ENCODE measurements around the gene PRM1.
"Not testable (repeated sequence)": the region's sequence is repeated elsewhere in the genome, so short reads cannot be mapped to it uniquely, and the experiment has no call there.

The PRM1 gene

GRCh38 chr16:11291091-11291703, 10.1 kb upstream of the PRM1 start:
- H3K4me3 ChIP-seq (ENCODE audit: low read length), result no peak overlapping the region
- no peaks in the 10 kb centered on the region for H3K36me3 ChIP-seq (ENCODE audit: control insufficient read depth, low read depth, low read length)
- no peaks in the 10 kb centered on the region for H3K27me3 ChIP-seq (ENCODE audit: control insufficient read depth, insufficient read depth, low read length)
- no peaks in the 10 kb centered on the region for H3K9me3 ChIP-seq (ENCODE audit: control insufficient read depth, low read depth, low read length)
- peaks cover 10% of the 10 kb centered on the region for H3K4me1 ChIP-seq (ENCODE audit: control insufficient read depth, low read depth, low read length)
- no peak overlapping the region for H3K27ac ChIP-seq (ENCODE audit: low read length)
- H3K9ac ChIP-seq (ENCODE audit: low read length), result no peak overlapping the region

GRCh38 chr16:11290102-11290893, 9.2 kb upstream of the PRM1 start:
- no peaks in the 10 kb centered on the region for H3K27me3 ChIP-seq (ENCODE audit: control insufficient read depth, insufficient read depth, low read length)

GRCh38 chr16:11289696-11290095, 8.6 kb upstream of the PRM1 start:
- not testable (repeated sequence) for H3K36me3 ChIP-seq (ENCODE audit: control insufficient read depth, low read depth, low read length); H3K4me1 ChIP-seq (ENCODE audit: control insufficient read depth, low read depth, low read length); H3K27ac ChIP-seq (ENCODE audit: low read length); H3K9ac ChIP-seq (ENCODE audit: low read length); H3K4me3 ChIP-seq (ENCODE audit: low read length); H3K27me3 ChIP-seq (ENCODE audit: control insufficient read depth, insufficient read depth, low read length); H3K9me3 ChIP-seq (ENCODE audit: control insufficient read depth, low read depth, low read length)

More at GRCh38 chr16:11290102-11290893, 9.2 kb upstream of the PRM1 start:
- Histone ChIP-seq H3K36me3 (ENCODE audit: control insufficient read depth, low read depth, low read length) (no peaks in the 10 kb centered on the region), H3K4me3 (ENCODE audit: low read length) (no peak overlapping the region), H3K9ac (ENCODE audit: low read length) (no peak overlapping the region), H3K9me3 (ENCODE audit: control insufficient read depth, low read depth, low read length) (no peaks in the 10 kb centered on the region), H3K4me1 (ENCODE audit: control insufficient read depth, low read depth, low read length) (peaks cover 8% of the 10 kb centered on the region), H3K27ac (ENCODE audit: low read length) (no peak overlapping the region)

GRCh38 chr16:11289202-11289601, 8.1 kb upstream of the PRM1 start:
- Histone ChIP-seq H3K27me3 (ENCODE audit: control insufficient read depth, insufficient read depth, low read length) (no peaks in the 10 kb centered on the region), H3K4me1 (ENCODE audit: control insufficient read depth, low read depth, low read length) (peaks cover 8% of the 10 kb centered on the region), H3K9ac (ENCODE audit: low read length) (no peak overlapping the region), H3K9me3 (ENCODE audit: control insufficient read depth, low read depth, low read length) (no peaks in the 10 kb centered on the region), H3K4me3 (ENCODE audit: low read length) (no peak overlapping the region), H3K27ac (ENCODE audit: low read length) (no peak overlapping the region), H3K36me3 (ENCODE audit: control insufficient read depth, low read depth, low read length) (no peaks in the 10 kb centered on the region)

- Histone ChIP-seq H3K4me1 (ENCODE audit: control insufficient read depth, low read depth, low read length) (peaks cover 1% of the 10 kb centered on the region), H3K9ac (ENCODE audit: low read length) (no peak overlapping the region), H3K4me3 (ENCODE audit: low read length) (no peak overlapping the region), H3K27me3 (ENCODE audit: control insufficient read depth, insufficient read depth, low read length) (no peaks in the 10 kb centered on the region), H3K27ac (ENCODE audit: low read length) (no peak overlapping the region), H3K36me3 (ENCODE audit: control insufficient read depth, low read depth, low read length) (no peaks in the 10 kb centered on the region), H3K9me3 (ENCODE audit: control insufficient read depth, low read depth, low read length) (no peaks in the 10 kb centered on the region)
Observed at GRCh38 chr16:11285842-11286241, 4.7 kb upstream of the PRM1 start.

- H3K9ac ChIP-seq (ENCODE audit: low read length), result no peak overlapping the region
- H3K27ac ChIP-seq (ENCODE audit: low read length), result no peak overlapping the region
- H3K27me3 ChIP-seq (ENCODE audit: control insufficient read depth, insufficient read depth, low read length), result no peaks in the 10 kb centered on the region
- no peak overlapping the region for H3K4me3 ChIP-seq (ENCODE audit: low read length)
- no peaks in the 10 kb centered on the region for H3K4me1 ChIP-seq (ENCODE audit: control insufficient read depth, low read depth, low read length)
- no peaks in the 10 kb centered on the region for H3K9me3 ChIP-seq (ENCODE audit: control insufficient read depth, low read depth, low read length)
- H3K36me3 ChIP-seq (ENCODE audit: control insufficient read depth, low read depth, low read length), result no peaks in the 10 kb centered on the region
Observed at GRCh38 chr16:11283820-11284248, 2.7 kb upstream of the PRM1 start.

- Histone ChIP-seq H3K27ac (ENCODE audit: low read length) (no peak overlapping the region), H3K36me3 (ENCODE audit: control insufficient read depth, low read depth, low read length) (no peaks in the 10 kb centered on the region), H3K9me3 (ENCODE audit: control insufficient read depth, low read depth, low read length) (no peaks in the 10 kb centered on the region), H3K9ac (ENCODE audit: low read length) (no peak overlapping the region), H3K4me1 (ENCODE audit: control insufficient read depth, low read depth, low read length) (peaks cover 2% of the 10 kb centered on the region), H3K4me3 (ENCODE audit: low read length) (no peak overlapping the region), H3K27me3 (ENCODE audit: control insufficient read depth, insufficient read depth, low read length) (no peaks in the 10 kb centered on the region)
Observed at GRCh38 chr16:11278681-11279628, 2.2 kb downstream of the PRM1 start.

- Histone ChIP-seq H3K27ac (ENCODE audit: low read length) (no peak overlapping the region), H3K27me3 (ENCODE audit: control insufficient read depth, insufficient read depth, low read length) (no peaks in the 10 kb centered on the region), H3K36me3 (ENCODE audit: control insufficient read depth, low read depth, low read length) (no peaks in the 10 kb centered on the region), H3K9me3 (ENCODE audit: control insufficient read depth, low read depth, low read length) (no peaks in the 10 kb centered on the region), H3K4me1 (ENCODE audit: control insufficient read depth, low read depth, low read length) (peaks cover 6% of the 10 kb centered on the region), H3K9ac (ENCODE audit: low read length) (no peak overlapping the region), H3K4me3 (ENCODE audit: low read length) (no peak overlapping the region)
Observed at GRCh38 chr16:11277607-11278337, 3.4 kb downstream of the PRM1 start.

- H3K4me3 ChIP-seq (ENCODE audit: low read length), result no peak overlapping the region
- H3K9me3 ChIP-seq (ENCODE audit: control insufficient read depth, low read depth, low read length), result no peaks in the 10 kb centered on the region
- H3K36me3 ChIP-seq (ENCODE audit: control insufficient read depth, low read depth, low read length), result no peaks in the 10 kb centered on the region
- no peak overlapping the region for H3K9ac ChIP-seq (ENCODE audit: low read length)
- no peaks in the 10 kb centered on the region for H3K27me3 ChIP-seq (ENCODE audit: control insufficient read depth, insufficient read depth, low read length)
- H3K4me1 ChIP-seq (ENCODE audit: control insufficient read depth, low read depth, low read length), result peaks cover 6% of the 10 kb centered on the region
- H3K27ac ChIP-seq (ENCODE audit: low read length), result no peak overlapping the region
Observed at GRCh38 chr16:11276896-11277593, 4.1 kb downstream of the PRM1 start.

GRCh38 chr16:11276143-11276895, 4.8 kb downstream of the PRM1 start, which contains the start of gene PRM2:
Gene PRM2, minus strand, starts transcription at chr16:11276480. Its CDS starts 110 bp downstream, at chr16:11276370.
- H3K9me3 ChIP-seq (ENCODE audit: control insufficient read depth, low read depth, low read length), result no peaks in the 10 kb centered on the region
- no peak within 1 kb of the TSS for H3K27ac ChIP-seq (ENCODE audit: low read length)
- H3K4me1 ChIP-seq (ENCODE audit: control insufficient read depth, low read depth, low read length), result peaks cover 6% of the 10 kb centered on the region
- no peaks in the 10 kb centered on the region for H3K27me3 ChIP-seq (ENCODE audit: control insufficient read depth, insufficient read depth, low read length)
- H3K4me3 ChIP-seq (ENCODE audit: low read length), result no peak within 1 kb of the TSS
- H3K36me3 ChIP-seq (ENCODE audit: control insufficient read depth, low read depth, low read length), result no peaks in the 10 kb centered on the region
- H3K9ac ChIP-seq (ENCODE audit: low read length), result no peak within 1 kb of the TSS
